GM18520 (cell line): Measurements from ENCODE around the gene SNRPD1.
A peak's percentile ranks its signal among the peaks of the same experiment; 100 is the strongest.
"Not testable (repeated sequence)": the region's sequence is repeated elsewhere in the genome, so short reads cannot be mapped to it uniquely, and the experiment has no call there.

Experiments
- ATAC-seq: cut with Tn5 transposase; IDR thresholded peaks from one replicate; pipeline ENCODE4 v1.9.1; 2021; ENCODE audit not compliant: unreplicated experiment

Gene SNRPD1

GRCh38 chr18:21612125-21613039 lies at the start of gene SNRPD1:
Gene SNRPD1, plus strand, starts transcription at chr18:21612314. Its CDS starts 116 bp downstream, at chr18:21612430.
- peak; percentile 97 for ATAC-seq

DNA sequence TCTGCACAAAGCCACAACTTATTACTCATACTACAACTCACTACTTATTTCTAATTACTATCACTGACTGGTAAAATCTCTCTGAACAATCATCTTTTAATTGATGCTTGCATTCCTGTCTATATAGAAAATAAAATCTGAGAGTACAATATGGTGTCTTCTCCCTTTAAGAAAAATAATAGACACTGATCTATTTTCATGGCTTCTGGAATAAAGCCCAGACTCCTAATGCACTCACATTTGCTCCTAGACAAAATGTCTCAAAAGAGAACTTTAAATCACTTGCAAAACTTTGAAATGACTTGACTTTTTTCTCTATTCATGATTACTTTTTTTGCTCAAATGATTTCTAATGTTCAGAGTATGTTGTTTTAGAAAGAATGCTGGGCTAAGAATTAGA lies 40.3 kb upstream of the SNRPD1 start:
- ATAC-seq = no peak

- no peak for ATAC-seq
Observed at GRCh38 chr18:21575656-21576055, 36.5 kb upstream of the SNRPD1 start.

DNA sequence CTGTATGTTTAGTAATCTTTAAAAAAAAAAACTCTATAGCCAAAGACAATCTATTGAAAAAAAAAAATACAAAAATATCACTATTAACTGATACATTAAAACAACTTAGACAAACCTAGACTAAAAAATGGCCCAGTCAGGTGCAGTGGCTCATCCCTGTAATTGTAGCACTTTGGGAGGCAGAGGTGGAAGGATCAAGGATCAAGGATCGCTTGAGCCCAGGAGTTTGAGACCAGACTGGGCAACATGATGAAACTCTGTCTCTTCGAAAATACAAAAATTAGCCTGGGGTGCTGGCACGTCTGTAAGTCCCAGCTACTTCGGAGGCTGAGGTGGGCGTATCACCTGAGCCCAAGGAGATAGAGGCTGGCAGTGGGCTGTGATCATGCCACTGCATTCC lies 27.7 kb upstream of the SNRPD1 start:
- no peak for ATAC-seq

- not testable (repeated sequence) for ATAC-seq
Observed at GRCh38 chr18:21592361-21592760, 19.8 kb upstream of the SNRPD1 start.

DNA sequence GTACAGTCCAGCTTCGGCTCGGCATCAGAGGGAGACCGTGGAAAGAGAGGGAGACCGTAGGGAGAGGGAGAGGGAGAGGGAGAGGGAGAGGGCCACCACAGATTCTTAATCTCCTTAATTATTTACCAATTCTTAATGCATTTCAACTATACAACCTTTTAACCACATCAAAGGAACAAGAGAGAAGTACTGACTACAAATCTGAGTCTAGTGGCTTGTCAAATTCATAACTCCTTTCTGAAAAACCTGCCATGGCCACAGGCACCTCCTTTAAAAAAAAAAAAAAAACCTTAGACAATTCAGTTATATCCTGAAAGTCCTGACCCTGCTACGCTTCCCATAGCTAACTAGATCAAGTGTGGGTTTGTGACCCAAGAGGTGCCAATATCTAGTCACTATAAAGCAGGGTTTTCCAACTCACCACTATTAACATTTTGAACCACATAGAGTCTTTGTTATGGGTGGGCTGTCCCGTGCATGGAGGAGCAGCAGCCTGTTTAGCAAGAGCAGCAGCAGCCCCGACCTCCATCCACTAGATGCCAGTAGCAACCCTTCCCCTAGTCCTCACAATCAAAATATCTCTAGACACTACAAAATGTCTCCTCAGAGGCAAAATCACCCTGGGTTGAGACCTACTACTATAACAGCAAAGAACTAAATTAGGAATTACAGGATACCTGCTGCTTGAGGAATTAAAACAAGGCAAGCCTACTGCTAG lies 18.4 kb upstream of the SNRPD1 start:
- ATAC-seq = no peak

- ATAC-seq = no peak
Observed at GRCh38 chr18:21597620-21598019, 14.5 kb upstream of the SNRPD1 start.

DNA sequence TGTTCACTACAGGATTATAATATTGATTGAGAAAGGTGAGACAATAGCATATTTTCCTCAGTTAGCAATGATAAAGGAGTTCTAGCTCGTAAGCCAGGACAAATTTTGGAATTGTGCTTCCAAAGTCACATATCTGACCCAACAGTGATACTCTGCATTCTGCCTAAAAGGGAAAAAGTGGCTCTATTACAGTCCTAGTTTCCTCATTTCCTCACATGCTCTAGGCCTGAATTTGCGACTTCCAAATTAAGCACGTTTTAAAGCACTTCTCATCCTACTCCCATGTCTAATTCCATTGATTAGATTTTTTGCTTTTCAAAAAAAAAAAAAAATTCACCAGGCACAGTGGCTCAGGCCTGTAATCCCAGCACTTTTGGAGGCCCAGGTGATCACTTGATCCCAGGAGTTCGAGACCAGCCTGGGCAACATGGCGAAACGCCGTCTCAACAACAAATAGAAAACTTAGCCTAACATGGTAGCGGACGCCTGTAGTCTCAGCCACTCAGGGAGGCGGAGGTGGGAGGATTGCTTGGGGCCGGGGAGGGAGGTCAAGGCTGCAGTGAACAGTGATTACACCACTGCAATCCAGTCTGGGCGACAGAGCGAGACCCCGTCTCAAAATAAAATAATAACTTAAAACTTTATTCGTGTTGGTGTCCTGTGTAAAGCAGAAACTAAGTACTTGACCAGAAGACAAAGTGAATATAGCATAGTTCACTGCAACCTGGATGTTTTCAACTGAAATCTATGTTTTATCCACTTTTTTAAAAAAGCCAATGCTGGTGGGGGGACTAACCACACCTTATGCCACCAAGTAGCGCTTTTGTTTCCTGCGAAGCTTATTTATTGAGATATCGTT lies 13.2 kb upstream of the SNRPD1 start:
- no peak for ATAC-seq

- peak; percentile 26 for ATAC-seq
Observed at GRCh38 chr18:21599585-21600525, 12.3 kb upstream of the SNRPD1 start.

DNA sequence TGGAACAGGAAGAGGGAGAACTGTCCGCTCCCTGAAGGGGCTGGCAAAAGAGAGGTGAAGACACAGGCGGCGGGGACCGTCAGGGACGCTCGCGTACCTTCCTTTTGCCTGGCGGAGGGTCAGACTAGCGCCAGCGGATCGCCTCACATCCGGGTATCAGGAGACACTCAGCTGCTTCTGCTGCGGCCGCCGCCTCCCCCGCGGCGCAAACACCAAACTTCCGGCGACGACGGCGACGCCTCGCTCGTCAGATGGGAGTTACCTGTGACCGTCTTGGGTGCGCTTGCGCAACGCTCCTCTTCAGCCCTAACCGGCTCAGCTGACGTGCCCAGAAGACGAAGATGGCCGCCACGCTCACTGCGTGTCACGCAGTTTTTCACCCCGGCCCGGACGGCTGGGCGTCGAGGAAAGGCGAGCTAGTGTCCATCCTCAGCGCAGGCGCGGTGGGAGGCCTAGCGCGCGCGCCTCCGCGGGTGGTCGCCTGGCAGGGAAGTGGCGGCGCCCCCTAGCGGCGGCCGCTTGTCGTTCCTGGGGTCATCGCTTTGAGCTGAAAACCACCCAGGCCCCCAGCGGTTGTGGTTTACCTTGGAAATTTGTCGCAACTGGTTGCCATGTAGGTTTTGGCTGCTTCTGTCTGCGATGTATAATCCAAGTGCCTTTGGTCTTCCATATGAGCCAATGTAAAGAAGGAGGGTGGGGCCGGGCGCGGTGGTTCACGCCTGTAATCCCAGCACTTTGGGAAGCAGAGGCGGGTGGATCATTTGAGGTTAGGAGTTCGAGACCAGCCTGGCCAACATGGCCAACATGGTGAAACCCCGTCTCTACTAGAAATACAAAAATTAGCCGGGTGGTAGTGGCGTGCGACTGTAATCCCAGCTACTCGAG lies 11.3 kb upstream of the SNRPD1 start, which contains the start of gene ESCO1:
ESCO1 (minus strand) TSS at position 179 of the 885 bp plus-strand sequence. CDS start 25,861 bp downstream, outside the sequence.
- ATAC-seq = peak; percentile 81

DNA sequence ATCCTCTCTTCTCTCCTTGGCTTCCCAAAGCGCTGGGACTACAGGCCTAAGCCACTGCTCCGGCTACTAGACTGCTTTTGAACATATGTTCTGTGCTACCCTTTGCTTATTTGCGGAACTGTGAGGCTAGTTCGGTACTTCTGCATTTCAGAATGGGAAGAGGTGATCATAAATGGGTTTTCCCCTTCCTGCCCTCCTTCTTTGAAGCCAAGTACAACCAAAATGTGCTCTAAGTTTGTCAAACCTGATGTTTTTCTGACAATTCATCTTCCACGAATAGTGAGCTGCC lies 9.9 kb upstream of the SNRPD1 start:
- no peak for ATAC-seq

DNA sequence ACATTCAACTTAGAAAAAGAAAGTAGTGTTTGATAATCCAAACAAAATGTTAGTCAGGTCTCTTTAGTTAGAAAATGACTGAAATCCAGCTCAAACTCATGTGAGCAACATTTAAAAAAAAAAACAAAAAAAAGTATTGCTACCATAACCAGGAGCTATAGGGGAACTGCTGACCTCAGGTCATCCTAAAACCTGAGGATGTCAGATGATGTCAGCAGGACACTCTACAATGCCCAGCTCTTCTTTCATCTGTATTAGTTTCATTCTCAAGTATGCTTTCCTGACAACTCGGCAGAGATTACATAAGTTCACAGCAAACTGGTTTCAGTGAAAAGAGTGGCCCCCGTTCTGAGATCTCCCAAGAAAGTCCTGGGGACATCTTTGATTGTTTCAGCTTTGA lies 7.4 kb upstream of the SNRPD1 start:
- ATAC-seq = no peak

DNA sequence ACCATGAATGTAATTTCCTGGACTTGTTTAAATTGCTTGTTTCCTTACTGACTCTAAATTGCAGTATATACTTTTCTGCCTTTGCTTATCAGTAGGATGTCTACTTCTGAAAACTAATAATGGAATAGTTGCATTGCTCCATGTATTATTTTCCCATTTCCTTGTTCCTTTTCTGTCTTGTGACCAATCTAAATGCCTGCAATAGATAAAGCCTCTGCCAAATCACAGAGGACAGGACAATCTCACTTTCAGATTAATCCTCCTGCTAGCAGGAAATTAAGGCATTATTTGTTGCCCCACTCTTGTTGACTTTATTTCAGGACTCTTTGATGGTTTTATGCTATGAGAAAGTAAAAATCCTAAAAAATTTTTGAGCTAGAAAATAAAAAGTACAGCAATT lies 6.9 kb upstream of the SNRPD1 start:
- ATAC-seq = no peak

- ATAC-seq = not testable (repeated sequence)
Observed at GRCh38 chr18:21611401-21612124, 551 bp upstream of the SNRPD1 start.

DNA sequence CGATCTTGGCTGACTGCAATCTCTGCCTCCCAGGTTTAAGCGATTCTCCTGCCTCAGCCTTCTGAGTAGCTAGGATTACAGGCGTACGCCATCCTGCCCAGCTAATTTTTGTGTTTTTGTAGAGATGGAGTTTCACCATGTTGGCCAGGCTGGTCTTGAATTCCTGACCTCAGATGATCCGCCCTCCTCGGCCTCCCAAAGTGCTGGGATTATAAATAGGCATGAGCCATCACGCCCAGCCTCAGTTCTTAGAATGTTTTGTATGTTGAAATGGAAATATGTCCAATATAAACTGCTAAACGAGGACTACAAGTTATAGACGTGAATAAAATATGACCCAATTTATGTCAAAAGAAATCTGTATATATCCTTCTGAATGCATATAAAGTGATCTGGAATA lies 9.5 kb downstream of the SNRPD1 start:
- not testable (repeated sequence) for ATAC-seq

GRCh38 chr18:21629089-21629832 lies 17.1 kb downstream of the SNRPD1 start:
- ATAC-seq = peak; percentile 96

- no peak for ATAC-seq
Observed at GRCh38 chr18:21632393-21632792, 20.3 kb downstream of the SNRPD1 start.
